Measurements from ENCODE around the gene ARPC3. TPM values are rescaled to one million over a fixed set of nuclear protein-coding genes. Genes with fewer than 3 reads are reported as not detected.
"Not testable (repeated sequence)": the region's sequence is repeated elsewhere in the genome, so short reads cannot be mapped to it uniquely, and the experiment has no call there.

The ARPC3 gene
- total RNA-seq, 1 experiment from 2014 or later, result 234 TPM

DNA sequence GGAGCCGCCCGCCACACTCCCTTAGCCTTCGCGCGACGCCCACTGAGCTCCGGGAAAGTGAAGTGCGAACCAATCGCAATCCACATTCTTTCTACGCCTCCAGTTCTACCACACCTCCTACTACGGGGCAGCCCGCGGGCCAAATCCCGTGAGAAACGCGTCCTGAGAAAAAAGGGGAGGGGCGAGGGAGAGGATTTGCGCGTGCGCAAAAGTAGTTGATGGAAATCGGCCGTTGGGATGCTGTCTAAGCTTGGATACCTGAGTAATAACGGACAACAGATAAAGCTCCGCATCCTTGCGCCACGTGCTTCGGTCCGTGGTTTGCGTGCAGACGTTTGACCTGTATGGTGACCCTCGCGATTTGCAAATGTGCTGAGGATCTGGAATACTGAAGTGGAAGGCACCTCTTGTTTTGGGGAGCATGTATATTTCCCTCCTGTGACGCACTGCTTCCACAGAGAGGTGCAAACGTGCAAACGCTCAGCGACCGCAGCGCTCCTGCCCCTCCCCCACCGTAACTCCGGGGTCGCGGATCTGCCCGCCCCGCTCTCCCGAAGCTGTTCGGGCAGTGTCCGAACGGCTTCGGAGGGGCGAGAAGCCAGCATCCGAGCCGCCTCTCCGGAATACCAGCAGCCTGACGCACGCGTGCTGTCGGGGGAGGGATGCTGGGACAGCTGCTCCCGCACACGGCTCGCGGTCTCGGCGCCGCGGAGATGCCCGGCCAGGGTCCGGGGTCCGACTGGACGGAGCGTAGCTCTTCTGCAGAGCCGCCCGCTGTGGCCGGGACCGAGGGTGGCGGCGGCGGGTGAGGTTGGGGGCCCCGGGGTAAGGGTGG lies 18.3 kb upstream of the ARPC3 start, which contains the start of the genes FAM216A and GPN3:
FAM216A (plus strand) TSS at position 632 of the 835 bp plus-strand sequence; CDS start at position 663, 31 bp downstream.
GPN3 (minus strand) TSS at position 44 of the 835 bp plus-strand sequence. CDS start 54 bp downstream, outside the sequence.
- Histone ChIP-seq H3K4me3 (ENCODE audit: low read depth, low read length, poor library complexity, severe bottlenecking) (peak within 1 kb of the TSS; percentile 83), H3K4me1 (ENCODE audit: insufficient read depth, low read length, poor library complexity, severe bottlenecking) (peaks cover 10% of the 10 kb centered on the region), H3K27me3 (replicated peaks; ENCODE audit: insufficient read depth, low read depth, low read length, poor library complexity) (no peaks in the 10 kb centered on the region), H3K36me3 (ENCODE audit: insufficient read depth, low read length, poor library complexity, severe bottlenecking) (peaks cover 14% of the 10 kb centered on the region), H3K27ac (ENCODE audit: low read depth, low read length, poor library complexity, severe bottlenecking) (peak within 1 kb of the TSS; percentile 89), H3K9me3 (ENCODE audit: low read depth, low read length, poor library complexity, severe bottlenecking) (no peaks in the 10 kb centered on the region)
- intact Hi-C loops (cut with micrococcal nuclease; ENCODE audit: unreplicated experiment), result loop anchor here (2.0 to 5.0 kb wide), 3 partner anchors 79 to 420 kb away; no protein-coding TSS in a partner anchor
- POLR2A ChIA-PET (ENCODE audit: low non-redundant PET), result interaction anchor here (1.0 kb wide), 1 partner anchor 18 kb away, joined by 4 read pairs; the partner anchor contains the start of gene ARPC3
- peak; percentile 99 for DNase-seq (ENCODE audit: low spot score)
- BruUV-seq (replicated peaks), result TSS peak; percentile 54
- no peak for TF ChIP-seq EZH2 (IDR thresholded peaks at IDR 0.05; ENCODE audit: borderline replicate concordance, low read depth, low read length, poor library complexity, severe bottlenecking)
- TF ChIP-seq, protein P1, sequence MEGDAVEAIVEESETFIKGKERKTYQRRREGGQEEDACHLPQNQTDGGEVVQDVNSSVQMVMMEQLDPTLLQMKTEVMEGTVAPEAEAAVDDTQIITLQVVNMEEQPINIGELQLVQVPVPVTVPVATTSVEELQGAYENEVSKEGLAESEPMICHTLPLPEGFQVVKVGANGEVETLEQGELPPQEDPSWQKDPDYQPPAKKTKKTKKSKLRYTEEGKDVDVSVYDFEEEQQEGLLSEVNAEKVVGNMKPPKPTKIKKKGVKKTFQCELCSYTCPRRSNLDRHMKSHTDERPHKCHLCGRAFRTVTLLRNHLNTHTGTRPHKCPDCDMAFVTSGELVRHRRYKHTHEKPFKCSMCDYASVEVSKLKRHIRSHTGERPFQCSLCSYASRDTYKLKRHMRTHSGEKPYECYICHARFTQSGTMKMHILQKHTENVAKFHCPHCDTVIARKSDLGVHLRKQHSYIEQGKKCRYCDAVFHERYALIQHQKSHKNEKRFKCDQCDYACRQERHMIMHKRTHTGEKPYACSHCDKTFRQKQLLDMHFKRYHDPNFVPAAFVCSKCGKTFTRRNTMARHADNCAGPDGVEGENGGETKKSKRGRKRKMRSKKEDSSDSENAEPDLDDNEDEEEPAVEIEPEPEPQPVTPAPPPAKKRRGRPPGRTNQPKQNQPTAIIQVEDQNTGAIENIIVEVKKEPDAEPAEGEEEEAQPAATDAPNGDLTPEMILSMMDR (conservative IDR thresholded peaks at IDR 0.05; ENCODE audit: low read depth, low read length), result no peak
- CTCF ChIA-PET, result interaction anchor here (0.6 to 1.7 kb wide), 10 partner anchors 9 to 267 kb away, joined by 3 to 5 read pairs (median 4); partner anchors contain the start of gene ARPC3

DNA sequence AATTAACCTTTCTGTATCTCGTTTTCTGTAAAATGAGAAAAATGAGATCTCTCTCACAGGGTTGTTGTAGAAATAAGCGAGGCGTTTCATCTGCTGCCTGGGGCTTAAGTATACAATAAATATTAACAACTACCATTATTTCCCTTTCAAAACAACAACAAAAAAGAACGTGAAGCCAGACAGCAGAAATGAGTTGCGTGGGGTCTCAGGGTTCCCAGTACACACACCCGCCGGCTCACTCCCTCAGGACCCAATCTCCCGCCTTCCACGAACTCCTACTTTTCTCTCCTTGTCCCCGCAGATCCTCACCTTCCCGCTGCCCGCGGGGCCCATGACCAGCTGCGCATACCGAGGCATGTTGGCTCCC lies 17.7 kb upstream of the ARPC3 start:
- POLR2A ChIA-PET (ENCODE audit: low non-redundant PET), result interaction anchor here (1.0 kb wide), 1 partner anchor 18 kb away, joined by 4 read pairs; the partner anchor contains the start of gene ARPC3
- TF ChIP-seq EZH2 (IDR thresholded peaks at IDR 0.05; ENCODE audit: borderline replicate concordance, low read depth, low read length, poor library complexity, severe bottlenecking), result no peak
- TF ChIP-seq, protein P1 (conservative IDR thresholded peaks at IDR 0.05; ENCODE audit: low read depth, low read length), result no peak
- no peaks in the 10 kb centered on the region for H3K9me3 ChIP-seq (ENCODE audit: low read depth, low read length, poor library complexity, severe bottlenecking)
- CTCF ChIA-PET, result interaction anchor here (0.6 to 1.7 kb wide), 4 partner anchors 9 to 133 kb away, joined by 3 to 5 read pairs (median 4); no protein-coding TSS in a partner anchor
- H3K4me1 ChIP-seq (ENCODE audit: insufficient read depth, low read length, poor library complexity, severe bottlenecking), result peaks cover 10% of the 10 kb centered on the region
- BruUV-seq (replicated peaks), result TSS peak; percentile 92
- H3K27ac ChIP-seq (ENCODE audit: low read depth, low read length, poor library complexity, severe bottlenecking), result peak overlapping the region; percentile 89
- H3K36me3 ChIP-seq (ENCODE audit: insufficient read depth, low read length, poor library complexity, severe bottlenecking), result peaks cover 18% of the 10 kb centered on the region
- intact Hi-C loops (cut with micrococcal nuclease; ENCODE audit: unreplicated experiment), result loop anchor here (2.0 to 5.0 kb wide), 3 partner anchors 79 to 421 kb away; no protein-coding TSS in a partner anchor
- DNase-seq (ENCODE audit: low spot score), result no peak
- H3K4me3 ChIP-seq (ENCODE audit: low read depth, low read length, poor library complexity, severe bottlenecking), result peak overlapping the region; percentile 83
- no peaks in the 10 kb centered on the region for H3K27me3 ChIP-seq (replicated peaks; ENCODE audit: insufficient read depth, low read depth, low read length, poor library complexity)

GRCh38 chr12:110466791-110467190 lies 16.7 kb upstream of the ARPC3 start:
- Histone ChIP-seq H3K36me3 (ENCODE audit: insufficient read depth, low read length, poor library complexity, severe bottlenecking) (peaks cover 19% of the 10 kb centered on the region), H3K4me1 (ENCODE audit: insufficient read depth, low read length, poor library complexity, severe bottlenecking) (peaks cover 10% of the 10 kb centered on the region), H3K4me3 (ENCODE audit: low read depth, low read length, poor library complexity, severe bottlenecking) (peak overlapping the region; percentile 83), H3K27ac (ENCODE audit: low read depth, low read length, poor library complexity, severe bottlenecking) (peak overlapping the region; percentile 89), H3K9me3 (ENCODE audit: low read depth, low read length, poor library complexity, severe bottlenecking) (no peaks in the 10 kb centered on the region), H3K27me3 (replicated peaks; ENCODE audit: insufficient read depth, low read depth, low read length, poor library complexity) (no peaks in the 10 kb centered on the region)
- intact Hi-C loops (cut with micrococcal nuclease; ENCODE audit: unreplicated experiment), result loop anchor here (5.0 kb wide), 1 partner anchor 81 kb away; no protein-coding TSS in a partner anchor
- ChIA-PET CTCF (no interaction called here), POLR2A (ENCODE audit: low non-redundant PET) (no interaction called here)
- DNase-seq (ENCODE audit: low spot score), result no peak
- no peak for TF ChIP-seq EZH2 (IDR thresholded peaks at IDR 0.05; ENCODE audit: borderline replicate concordance, low read depth, low read length, poor library complexity, severe bottlenecking)
- TF ChIP-seq, protein P1 (conservative IDR thresholded peaks at IDR 0.05; ENCODE audit: low read depth, low read length), result no peak
- no TSS peak for BruUV-seq (replicated peaks)

DNA sequence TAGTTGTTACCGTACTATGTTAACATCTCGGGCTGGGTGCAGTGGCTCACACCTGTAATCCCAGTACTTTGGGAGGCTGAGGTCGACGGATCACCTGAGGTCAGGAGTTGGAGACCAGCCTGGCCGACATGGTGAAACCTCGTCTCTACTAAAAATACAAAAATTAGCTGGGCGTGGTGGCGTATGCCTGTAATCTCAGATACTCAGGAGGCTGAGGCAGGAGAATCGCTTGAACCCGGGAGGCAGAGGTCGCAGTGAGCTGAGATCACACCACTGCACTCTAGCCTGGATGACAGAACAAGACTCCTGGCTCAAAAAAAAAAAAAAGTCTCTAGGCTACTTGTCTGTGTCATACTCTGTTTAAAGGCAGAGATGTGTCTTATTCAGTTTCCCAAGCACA lies 15.6 kb upstream of the ARPC3 start:
- H3K27ac ChIP-seq (ENCODE audit: low read depth, low read length, poor library complexity, severe bottlenecking); H3K4me3 ChIP-seq (ENCODE audit: low read depth, low read length, poor library complexity, severe bottlenecking); BruUV-seq (replicated peaks); POLR2A ChIA-PET (ENCODE audit: low non-redundant PET); H3K27me3 ChIP-seq (replicated peaks; ENCODE audit: insufficient read depth, low read depth, low read length, poor library complexity); DNase-seq (ENCODE audit: low spot score); H3K9me3 ChIP-seq (ENCODE audit: low read depth, low read length, poor library complexity, severe bottlenecking); CTCF ChIA-PET: not testable (repeated sequence)
- peaks cover 10% of the 10 kb centered on the region for H3K4me1 ChIP-seq (ENCODE audit: insufficient read depth, low read length, poor library complexity, severe bottlenecking)
- peaks cover 21% of the 10 kb centered on the region for H3K36me3 ChIP-seq (ENCODE audit: insufficient read depth, low read length, poor library complexity, severe bottlenecking)
- intact Hi-C loops (cut with micrococcal nuclease; ENCODE audit: unreplicated experiment), result loop anchor here (5.0 kb wide), 1 partner anchor 82 kb away; no protein-coding TSS in a partner anchor
